Stimulated activated naive CD4-positive, alpha-beta T cell (primary cell): ENCODE data around the gene ANKH.
"Not testable (repeated sequence)": the region's sequence is repeated elsewhere in the genome, so short reads cannot be mapped to it uniquely, and the experiment has no call there.

Experiments used
- DNase-seq, 6 experiments: peaks; one replicate each; lab custom pipeline; 2025; lab: John Stamatoyannopoulos, UW

ANKH gene

GRCh38 chr5:14826714-14827113, 44.9 kb downstream of the ANKH start:
- DNase-seq = no peak

GRCh38 chr5:14825977-14826376, 45.6 kb downstream of the ANKH start:
- DNase-seq = no peak

- DNase-seq = no peak
Measured at GRCh38 chr5:14824499-14824898, 47.1 kb downstream of the ANKH start.

GRCh38 chr5:14821100-14821845, 50.3 kb downstream of the ANKH start:
- no peak for DNase-seq

- no peak for DNase-seq
Measured at GRCh38 chr5:14818931-14819790, 52.4 kb downstream of the ANKH start.

GRCh38 chr5:14817762-14818136, 53.8 kb downstream of the ANKH start:
- DNase-seq = not testable (repeated sequence)

- no peak for DNase-seq
Measured at GRCh38 chr5:14816999-14817761, 54.4 kb downstream of the ANKH start.

- DNase-seq = no peak
Measured at GRCh38 chr5:14816374-14816998, 55.1 kb downstream of the ANKH start.

GRCh38 chr5:14813747-14814146, 57.8 kb downstream of the ANKH start:
- DNase-seq = no peak

- DNase-seq = no peak
Measured at GRCh38 chr5:14812166-14812565, 59.4 kb downstream of the ANKH start.

GRCh38 chr5:14810928-14811572, 60.5 kb downstream of the ANKH start:
- DNase-seq = no peak

GRCh38 chr5:14810282-14810681, 61.3 kb downstream of the ANKH start:
- no peak for DNase-seq

- peak; percentile 9 to 59 (median 44) for DNase-seq
Measured at GRCh38 chr5:14809369-14810155, 62.0 kb downstream of the ANKH start.

GRCh38 chr5:14807471-14807870, 64.1 kb downstream of the ANKH start:
- no peak for DNase-seq

- DNase-seq = no peak
Measured at GRCh38 chr5:14806456-14806855, 65.1 kb downstream of the ANKH start.

- no peak for DNase-seq
Measured at GRCh38 chr5:14802541-14802940, 69.0 kb downstream of the ANKH start.

GRCh38 chr5:14801792-14802191, 69.8 kb downstream of the ANKH start:
- DNase-seq = peak in 1 of 6 experiments; percentile 3

GRCh38 chr5:14797385-14797784, 74.2 kb downstream of the ANKH start:
- not testable (repeated sequence) for DNase-seq

GRCh38 chr5:14794583-14795230, 76.9 kb downstream of the ANKH start:
- DNase-seq = no peak

- DNase-seq = no peak
Measured at GRCh38 chr5:14793851-14794250, 77.7 kb downstream of the ANKH start.
